NCI-H128 (cell line): Measurements from ENCODE around the gene C1orf210.

ENCODE experiments used
- DNase-seq: peaks from one replicate; lab custom pipeline; 2025; ENCODE audit not compliant: unreplicated experiment; lab: John Stamatoyannopoulos, UW

Gene C1orf210

DNA sequence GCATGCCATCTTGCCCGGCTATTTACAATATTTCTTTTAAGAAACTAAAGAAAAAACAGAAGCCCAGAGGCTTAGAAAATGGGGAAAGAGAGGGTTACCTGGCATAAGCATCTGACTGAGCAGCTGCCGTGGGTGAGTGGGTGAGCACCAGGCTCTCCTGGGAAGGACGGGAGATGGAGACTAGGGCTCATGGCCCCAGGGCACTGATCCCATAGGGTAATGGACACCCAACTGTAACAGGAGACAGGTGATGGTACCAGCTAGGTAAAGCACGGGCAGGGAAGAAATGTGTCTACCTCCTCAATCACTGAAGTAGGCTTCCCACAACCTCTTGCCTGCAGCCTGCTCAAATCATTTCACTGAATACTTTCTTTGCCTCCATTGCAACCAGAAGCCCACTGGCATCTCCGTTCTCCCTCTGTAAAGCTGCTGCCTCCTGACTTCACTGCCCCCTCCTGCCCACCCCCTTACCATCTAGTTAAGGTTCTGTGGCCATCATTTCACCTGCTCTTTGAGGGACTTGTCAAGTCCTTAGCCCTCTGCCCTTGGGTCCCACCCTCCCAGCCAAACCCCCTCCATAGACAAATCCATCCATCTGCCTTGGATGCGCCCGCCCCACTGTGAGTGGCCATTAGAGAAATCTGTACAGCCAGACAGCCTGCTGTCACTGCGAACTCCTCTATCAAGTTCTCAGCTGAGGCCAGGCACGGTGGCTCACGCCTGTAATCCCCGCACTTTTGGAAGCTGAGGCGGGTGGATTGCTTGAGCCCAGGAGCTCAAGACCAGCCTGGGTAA, 9.4 kb downstream of the C1orf210 start:
- DNase-seq, result no peak

DNA sequence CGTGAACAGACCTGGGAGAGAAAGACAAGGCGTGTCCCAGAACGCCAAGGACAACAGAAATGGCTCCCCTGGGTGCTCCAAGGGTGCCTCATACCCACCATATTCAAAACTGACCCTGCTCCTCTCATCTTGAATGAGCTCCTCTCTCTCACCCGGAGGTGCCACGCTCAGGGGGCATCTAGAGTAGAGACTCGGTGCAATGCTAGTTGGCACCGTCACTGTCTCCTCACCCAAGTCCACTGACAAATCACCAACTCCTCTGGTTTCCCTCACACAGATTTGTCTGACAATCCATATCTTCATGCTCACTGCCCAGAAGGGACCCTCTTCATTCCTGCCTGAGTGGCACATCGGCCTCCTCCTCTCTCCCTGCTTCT, 10.6 kb downstream of the C1orf210 start:
- DNase-seq, result no peak

DNA sequence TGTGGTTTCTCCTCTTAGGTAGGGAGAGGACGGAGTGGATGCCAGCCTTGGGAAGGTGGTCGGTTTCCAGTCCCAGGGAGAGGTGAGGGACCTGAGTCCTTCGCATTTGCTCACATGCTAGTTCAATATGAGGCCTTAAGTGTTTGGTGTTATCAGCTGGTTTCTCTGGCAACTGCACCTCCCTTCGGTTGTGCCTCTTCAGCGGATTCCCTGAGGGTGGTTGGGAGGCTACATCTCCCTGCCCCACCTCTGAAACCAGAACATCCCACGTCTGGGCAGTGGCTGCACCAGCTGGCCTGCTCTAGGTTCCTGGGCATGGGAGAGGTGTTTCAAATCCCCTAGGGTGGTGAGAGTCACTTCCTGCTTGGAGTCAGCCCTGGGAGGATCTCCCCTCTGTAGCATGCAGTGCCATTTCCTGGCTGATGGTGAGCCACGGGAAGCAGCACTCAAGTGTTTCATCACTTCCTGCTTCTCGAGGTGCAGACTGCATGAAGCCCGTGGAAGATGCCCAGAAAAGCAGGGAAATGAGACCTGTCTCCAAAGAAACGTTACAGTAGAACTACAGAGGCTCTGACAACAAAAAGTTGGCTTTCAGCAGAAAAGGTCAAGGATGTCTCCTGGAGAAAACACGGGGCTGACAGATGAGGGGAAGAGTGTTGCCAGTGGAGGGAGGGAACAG, 11.1 kb downstream of the C1orf210 start:
- DNase-seq, result no peak

DNA sequence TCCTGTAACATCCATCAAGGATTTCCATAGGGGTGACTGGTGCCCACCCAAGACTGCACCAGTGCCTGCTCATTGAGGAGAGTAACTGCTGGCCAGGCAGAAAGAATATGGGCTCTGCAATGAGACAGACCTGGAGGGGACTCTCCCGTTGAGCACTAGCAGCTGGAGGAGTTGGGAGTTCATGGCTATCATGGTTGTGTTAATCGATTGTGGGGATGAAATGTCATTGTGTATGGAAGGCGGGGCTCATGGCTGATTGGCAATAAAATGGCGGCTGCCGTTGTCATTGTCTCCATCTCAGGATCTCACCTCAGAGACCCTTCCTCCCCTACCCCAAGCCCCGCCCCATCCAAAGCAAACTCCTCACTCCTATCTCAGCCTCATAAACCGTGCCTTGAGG, 11.7 kb downstream of the C1orf210 start:
- DNase-seq, result no peak

DNA sequence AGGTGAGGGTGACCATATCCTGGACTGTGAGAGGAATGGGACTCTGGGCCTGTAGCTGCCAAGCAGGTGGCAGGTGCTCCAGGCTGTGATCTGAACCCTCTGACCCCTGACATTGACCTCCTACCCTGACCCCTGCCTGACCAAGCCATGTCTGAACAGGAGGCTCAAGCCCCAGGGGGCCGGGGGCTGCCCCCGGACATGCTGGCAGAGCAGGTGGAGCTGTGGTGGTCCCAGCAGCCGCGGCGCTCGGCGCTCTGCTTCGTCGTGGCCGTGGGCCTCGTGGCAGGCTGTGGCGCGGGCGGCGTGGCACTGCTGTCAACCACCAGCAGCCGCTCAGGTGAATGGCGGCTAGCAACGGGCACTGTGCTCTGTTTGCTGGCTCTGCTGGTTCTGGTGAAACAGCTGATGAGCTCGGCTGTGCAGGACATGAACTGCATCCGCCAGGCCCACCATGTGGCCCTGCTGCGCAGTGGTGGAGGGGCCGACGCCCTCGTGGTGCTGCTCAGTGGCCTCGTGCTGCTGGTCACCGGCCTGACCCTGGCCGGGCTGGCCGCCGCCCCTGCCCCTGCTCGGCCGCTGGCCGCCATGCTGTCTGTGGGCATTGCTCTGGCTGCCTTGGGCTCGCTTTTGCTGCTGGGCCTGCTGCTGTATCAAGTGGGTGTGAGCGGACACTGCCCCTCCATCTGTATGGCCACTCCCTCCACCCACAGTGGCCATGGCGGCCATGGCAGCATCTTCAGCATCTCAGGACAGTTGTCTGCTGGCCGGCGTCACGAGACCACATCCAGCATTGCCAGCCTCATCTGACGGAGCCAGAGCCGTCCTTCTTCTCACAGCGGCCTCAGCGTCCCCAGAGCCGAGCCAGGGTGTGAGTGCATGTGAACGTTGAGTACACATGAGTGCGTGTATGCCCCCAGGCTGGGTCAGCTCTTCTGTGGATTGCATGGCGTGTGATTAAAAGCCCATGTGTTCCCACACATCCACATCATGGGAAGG, 12.5 kb downstream of the C1orf210 start:
- DNase-seq, result no peak

DNA sequence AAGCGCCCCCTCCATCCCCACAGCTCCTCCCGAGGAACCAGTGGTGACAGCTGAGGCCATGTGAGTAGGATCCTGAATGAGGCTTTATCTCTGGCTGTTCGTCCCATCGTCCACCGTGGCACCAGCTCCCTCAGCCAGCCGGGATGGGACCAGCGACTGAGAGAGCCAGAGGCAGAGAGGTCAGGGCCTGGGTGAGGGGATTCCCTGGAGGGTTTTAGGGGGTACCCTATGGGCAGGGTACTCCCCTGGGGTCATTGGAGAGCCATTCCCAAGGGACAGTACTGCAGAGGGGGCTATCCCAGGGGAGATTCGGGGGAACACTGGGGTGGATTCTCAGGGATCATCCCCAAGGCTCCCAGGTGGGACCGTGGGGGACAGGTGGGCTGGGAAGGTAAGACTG, 13.2 kb downstream of the C1orf210 start:
- DNase-seq, result no peak

DNA sequence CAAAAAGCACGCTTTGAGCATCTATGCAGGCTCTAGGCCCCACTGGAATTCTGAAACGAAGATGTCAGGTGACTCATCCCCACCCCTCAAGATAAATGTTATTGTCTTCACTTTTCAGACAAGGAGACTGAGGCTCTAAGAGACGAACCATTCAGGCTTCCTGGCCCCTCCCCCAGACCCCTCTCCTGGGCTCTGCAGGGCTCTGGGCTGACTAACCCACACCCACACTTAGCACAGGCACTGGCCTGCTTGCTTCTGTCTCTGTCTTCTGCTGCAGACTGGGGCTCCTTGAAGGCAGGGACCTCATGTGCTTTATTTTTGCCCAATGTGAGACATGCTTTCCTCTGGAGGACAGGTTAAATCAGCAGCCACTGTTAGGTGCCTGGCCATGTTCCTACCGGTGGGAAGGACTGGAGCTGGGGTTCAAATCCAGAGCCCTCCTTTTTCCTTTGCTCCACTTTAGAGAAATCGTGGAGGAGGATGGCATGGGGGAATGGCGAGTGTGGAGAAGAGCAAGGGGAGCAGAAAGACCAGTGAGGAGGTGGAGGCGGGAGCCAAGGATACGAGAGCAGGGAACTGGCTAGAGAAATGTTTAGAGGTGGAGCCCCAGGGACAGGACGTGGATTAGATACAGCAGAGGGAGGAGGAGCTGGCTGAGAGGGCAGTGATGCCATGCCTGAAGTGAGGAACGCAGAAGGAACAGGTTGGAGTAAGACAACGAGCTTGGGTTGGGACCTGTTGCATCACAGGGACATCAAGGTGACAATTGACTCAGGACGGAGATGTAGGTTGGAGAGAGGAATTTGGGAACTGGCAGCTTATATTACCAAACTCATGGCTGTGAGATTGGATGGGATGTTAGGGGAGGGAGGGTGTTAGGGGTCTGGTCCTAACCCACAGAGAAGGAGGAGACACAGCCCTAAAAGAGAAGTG, 13.9 kb downstream of the C1orf210 start:
- DNase-seq, result no peak

DNA sequence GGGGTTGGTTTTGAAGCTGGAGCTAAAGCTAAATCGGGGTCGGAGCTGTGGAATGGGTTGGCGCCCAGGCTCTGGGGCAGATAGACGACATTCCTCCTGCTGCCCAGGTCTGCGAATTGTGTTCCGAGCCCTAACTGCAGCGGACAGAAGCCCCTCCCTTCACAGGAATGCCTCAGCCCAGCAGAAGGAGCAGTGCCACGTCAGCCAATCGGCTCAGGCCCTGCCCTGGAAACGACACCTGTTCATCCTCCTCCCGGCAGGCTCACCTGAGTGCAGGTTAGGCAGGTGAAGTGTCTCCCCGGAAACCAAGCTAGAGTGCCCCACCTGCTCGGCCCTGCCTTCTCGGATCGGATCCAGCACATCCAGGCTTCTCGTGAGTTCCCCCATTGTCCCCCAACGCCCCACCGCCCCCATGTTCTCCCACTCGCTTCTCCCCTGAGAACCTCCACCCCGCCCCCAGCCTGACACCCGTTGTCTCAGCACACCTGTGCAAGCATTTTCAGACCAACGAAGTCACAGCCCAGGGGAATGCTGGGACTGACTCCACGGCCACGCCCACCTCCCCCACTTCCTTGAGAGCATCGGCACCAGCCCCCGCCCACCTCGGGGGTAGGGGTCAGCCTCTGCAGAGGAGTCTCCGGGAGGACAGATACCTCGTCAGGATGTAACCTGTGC, 14.8 kb downstream of the C1orf210 start:
- DNase-seq, result peak; percentile 16

DNA sequence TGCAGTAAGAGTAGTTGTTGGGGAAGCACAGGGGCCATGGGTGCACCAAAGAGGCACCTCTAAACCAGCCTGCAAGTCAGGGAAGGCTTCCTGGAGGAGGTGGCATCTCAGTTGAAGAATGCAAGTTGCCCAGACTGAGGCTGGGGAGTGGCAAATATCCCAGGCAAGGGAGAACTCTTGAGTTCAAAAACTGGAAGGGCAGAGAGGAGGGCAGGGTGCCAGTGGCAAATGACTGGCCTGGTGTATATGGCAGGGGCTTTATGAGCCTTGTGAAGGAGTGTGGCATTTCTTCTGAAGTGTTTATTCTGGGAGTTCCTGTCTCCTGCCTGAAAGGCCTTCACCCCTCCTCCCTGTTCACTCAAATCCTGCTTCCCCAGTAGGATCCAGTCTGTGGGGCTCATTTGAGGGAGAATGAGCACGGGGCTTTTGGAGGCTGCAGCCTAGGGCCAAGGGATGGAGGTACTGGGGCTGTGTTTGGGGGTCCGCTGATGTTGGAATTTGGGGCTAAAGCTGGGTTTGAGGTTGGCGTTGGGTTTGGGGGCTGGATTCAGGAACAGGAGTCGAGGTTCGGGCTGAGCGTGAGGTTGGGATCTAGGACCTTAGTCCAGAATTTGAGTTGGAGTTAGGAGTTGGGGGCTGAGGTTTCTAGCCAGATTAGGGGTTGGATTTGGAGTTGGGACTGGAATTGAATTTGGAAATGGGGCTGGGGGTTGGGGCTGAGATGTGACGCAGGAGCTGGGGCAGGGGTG, 15.6 kb downstream of the C1orf210 start, which contains the start of gene TMEM125:
Gene TMEM125, plus strand, starts transcription at position 357 of the 749 bp plus-strand sequence. CDS start 2,740 bp downstream, outside the sequence.
- DNase-seq, result no peak

DNA sequence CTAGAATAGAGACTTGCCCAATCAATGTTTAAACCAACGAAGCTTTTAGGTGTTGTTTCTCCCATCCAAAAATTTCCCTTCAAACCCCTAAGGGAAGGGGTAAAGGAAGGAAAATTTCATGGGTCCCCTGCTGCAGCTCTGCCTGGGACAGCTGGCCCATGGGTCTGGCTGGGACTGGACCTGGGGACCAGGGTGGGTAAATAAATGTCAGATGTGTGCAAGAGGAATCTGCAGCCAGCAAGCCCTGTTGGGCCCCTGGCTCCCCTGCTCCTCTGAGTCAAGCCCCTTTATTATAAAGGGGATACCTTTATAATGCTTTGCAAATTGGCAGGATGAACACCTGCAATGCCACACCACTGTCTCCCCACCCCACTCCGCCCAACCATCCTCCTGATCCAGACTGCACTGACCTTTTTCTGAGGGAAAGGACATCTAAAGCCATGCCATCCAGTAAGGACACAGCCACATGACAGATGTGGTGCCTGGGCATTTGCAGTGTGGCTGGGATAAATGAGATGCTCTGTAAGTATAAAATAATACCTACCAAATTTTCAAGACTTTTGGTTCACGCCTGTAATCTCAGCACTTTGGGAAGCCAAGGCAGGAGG, 17.5 kb downstream of the C1orf210 start:
- no peak for DNase-seq

DNA sequence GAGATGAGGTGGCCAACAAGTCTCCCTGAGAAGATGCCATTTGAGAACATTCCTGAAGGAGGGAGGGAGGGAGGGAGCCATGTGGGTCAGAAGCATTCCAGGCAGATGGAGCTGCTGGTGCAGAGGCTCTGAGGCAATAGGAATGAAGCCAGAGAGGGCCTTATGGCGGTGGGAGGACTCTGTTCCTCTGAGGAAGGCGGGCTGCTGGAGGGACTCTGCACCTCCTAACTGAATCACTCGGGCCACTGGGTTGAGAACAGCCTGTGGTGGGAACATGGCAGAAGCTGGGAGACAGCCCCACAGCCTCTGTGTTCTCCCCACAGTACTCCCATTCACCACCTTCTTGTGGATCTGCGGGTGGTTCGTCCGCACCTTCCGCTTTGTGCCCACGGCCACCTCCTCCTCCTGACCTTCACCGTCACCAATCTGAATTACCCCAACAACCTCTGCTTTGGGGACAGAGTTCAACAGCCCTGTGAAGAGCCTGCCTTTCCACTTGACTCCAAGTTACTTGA, 18.0 kb downstream of the C1orf210 start:
- DNase-seq, result no peak

DNA sequence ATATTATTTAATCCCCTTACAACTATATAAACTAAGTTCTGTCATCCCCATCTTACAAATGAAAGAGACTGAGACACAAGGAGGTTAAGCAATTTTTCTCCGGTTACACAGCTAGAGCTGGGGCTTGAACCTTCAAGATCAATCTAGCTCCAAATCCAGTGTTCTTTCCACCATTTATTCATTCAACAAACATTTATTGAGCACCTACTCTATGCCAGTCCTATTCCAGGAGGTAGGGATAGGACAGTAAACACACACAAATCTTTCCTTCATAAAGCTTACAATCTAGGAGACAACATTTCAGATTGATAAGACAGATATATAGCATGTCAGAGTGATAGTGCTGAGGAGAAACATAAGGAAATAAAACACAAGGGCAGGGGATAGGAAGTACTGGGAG, 18.5 kb downstream of the C1orf210 start:
- no peak for DNase-seq

DNA sequence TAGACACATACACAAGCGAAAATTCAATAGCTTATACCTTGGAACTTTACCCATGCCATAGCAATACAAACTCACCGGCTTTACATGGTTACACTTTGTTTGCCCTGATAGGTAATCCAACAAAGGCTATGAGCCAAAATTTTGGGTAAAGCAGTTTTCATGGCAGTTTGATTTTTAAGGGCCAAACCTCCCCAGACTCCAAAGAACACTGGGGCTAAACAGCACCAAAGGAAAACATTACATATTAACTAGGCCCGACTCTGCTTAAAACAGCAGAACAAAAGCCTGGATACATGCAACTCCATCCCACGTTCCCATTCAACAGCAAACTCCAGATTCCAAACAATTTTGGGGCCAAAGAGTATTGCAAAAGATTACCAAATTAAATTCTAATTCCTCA, 19.9 kb downstream of the C1orf210 start:
- DNase-seq, result no peak

DNA sequence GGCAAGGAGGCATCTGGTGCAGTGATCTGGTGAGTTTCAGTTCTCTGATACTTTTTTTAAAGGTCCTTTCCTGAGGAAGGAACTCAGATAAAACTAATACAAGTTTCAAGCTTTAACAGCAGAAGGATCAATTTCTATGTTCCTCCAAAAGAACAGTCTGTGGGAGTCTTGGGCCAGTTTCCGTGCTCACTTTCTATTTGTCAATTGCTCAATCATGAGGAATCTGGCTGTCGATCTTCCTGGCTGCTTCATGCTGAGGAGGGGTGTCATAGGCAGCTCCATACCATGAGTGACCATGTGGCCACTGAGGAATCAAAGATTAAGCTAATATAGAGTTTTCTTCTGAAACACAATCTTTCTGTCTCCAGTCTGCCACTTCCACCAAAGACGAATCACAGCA, 27.0 kb downstream of the C1orf210 start:
- no peak for DNase-seq

DNA sequence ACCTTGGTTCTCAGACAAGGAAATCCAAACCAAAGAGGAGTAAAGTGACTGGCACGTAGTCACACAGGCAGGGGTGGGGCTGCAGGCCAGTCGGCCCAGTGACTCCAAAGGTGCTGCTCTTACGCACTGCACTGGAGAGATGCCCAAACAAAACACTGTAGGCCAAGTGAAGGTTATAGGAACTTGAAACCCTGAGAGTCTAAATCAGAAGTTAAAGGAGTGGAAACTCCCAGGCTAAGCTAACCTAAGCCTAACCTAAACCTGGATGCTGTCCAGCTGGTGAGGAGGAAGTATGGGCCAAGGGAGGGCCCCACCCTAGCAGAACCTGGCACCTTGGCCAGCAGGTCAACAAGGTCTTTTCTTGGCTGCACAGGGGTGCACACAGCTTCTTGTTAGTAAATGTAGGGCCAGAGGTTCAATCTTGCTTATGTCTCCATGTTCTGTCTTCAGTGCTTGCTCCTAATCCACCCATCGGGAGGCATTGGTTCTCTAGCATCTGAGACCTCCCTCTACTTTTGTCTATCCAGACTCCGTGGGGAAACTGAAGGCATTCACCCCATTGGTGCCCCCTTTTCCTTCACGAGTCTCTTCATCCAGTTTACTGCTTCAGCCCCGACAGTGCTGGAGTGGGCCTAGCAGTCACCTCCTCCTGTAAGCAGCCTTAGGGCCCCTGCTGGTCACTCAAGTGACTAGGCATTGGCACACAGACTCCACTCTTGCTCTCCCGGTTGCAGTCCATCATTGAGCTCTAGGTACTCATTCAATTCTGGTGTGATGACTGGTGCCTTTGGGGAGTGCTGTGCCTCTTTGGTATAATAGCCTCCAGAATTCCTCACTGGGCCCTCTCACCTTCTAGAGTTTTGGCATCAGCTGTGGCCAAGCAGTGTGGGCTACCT, 28.5 kb downstream of the C1orf210 start:
- DNase-seq, result no peak

DNA sequence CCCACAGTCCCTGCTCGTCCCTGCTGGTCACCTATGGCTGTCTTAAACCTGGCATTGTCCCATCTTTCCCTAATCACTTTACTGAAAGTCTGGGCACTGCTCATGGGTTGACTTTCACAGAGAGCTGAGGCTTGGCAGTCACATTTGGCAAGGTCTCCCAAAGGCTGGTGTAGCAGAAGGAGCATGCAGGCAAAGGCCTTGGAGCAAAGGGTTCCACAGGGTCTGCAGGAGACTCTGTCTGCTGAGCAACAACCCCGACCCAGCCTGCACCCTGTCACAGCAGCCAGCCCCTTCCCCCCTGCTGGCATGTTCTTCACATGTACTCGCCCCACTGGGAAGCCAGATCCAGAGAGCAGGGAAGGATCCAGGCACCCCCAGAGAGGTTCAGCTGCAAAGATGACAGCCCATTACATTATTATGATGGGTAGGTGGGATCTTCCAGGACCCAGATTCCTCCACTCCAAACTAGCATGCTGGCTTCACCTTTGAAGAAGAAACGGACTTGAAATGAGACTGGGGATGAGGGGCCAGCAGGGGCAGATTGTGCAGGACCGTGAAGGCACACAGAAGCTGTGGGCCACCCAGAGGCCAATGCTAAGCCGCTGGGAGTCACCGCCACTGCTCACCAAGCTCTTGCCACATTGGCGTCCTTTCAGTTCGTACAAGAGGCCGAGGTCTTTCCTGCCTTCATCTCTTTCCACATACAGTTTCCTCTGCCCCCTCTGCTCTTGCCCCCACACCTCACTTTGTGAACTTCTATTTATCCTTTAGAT, 29.8 kb downstream of the C1orf210 start:
- no peak for DNase-seq

DNA sequence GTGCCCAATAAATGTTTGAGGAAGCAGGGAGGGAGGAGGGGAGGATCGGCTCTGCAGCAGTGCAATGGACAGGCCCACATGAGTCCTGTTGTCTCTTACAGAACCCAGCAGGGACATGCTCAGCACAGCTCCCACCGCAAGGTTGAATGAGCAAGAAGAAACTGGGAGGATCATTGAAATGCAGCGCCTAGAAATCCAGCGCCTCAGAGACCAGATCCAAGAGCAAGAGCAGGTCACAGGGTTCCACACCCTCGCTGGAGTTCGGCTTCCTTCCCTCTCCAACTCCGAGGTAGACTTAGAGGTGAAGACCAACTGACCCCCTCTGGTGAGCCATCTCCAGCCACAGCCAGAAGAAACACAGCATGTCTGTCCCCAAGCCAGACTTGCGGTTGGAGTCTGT, 31.5 kb downstream of the C1orf210 start:
- DNase-seq, result no peak
